ENCODE data around the gene IP6K3. TPM values are rescaled to one million over a fixed set of nuclear protein-coding genes. Genes with fewer than 3 reads are reported as not detected.

Gene IP6K3
- total and polyA plus RNA-seq, 2 donors (not counting 1 experiment from before 2014, with no cell fraction given): not detected

DNA sequence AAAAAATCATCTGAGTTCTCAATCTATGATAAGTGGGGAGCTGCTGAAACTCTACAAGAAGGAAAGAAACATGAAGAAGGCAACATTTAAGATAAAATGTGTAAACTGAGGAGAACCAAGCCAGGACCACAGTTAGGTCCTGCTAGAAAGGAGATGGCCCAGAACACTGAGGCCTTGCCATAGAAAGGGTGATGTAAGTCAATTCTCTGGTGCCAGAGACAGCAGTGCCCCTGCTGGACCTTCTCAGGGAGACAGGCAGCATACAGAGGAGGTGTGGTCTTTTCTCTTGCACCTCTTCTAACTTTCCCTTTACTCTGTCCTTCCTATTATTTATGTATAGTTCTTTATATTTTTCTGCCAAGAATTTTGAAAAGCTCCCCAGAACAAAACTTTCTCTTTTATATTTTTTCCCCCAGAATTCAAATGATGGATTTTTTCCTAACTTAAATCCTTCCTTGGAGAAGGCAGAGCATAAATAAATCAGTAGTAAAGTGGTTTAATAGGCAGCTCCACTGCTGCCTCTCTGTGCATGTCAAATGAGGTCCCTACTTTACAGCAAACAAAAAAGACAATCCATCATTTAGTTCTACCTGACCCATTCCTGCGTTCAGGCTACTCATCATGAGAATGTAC, 44.2 kb downstream of the IP6K3 start:
- peaks cover 34 to 38% of the 10 kb centered on the region in 2 donors for H3K4me1 ChIP-seq (ENCODE audit: control insufficient read depth in 2 of 2, insufficient read depth in 2 of 2, low read length in 2 of 2)
- CTCF ChIA-PET: interaction anchor here (0.9 to 6.7 kb wide), 7 partner anchors 9 to 141 kb away, joined by 3 to 213 read pairs (median 17); partner anchors contain the start of genes BAK1, IP6K3, ITPR3 and UQCC2
- ATAC-seq (ENCODE audit: low read depth) (peak; percentile 64), DNase-seq (no peak)
- H3K4me3 ChIP-seq (ENCODE audit: control extremely low read depth in 1 of 5, extremely low read depth in 1 of 5, insufficient read depth in 1 of 5, low read depth in 2 of 5, low read length in 4 of 5): no peak overlapping the region
- H3K27me3 Mint-ChIP-seq: no peaks in the 10 kb centered on the region
- no CpG with 5 or more reads among the region's 1 CpG for WGBS (ENCODE audit: insufficient coverage)
- H3K79me2 ChIP-seq (ENCODE audit: control insufficient read depth, insufficient read depth, low read length): peaks cover 21% of the 10 kb centered on the region
- no peaks in the 10 kb centered on the region for H4K20me1 ChIP-seq (ENCODE audit: control insufficient read depth, insufficient read depth, low read length, poor library complexity, severe bottlenecking)
- H3K4me3 Mint-ChIP-seq: no peak overlapping the region
- peaks cover 0 to under 1% of the 10 kb centered on the region in 2 experiments for H3K36me3 ChIP-seq (replicated peaks in 1 of 2; ENCODE audit: control extremely low read depth in 1 of 2, control insufficient read depth in 1 of 2, extremely low read depth in 1 of 2, insufficient read depth in 2 of 2, low read length in 1 of 2)
- POLR2A ChIA-PET: no interaction called here
- no peak overlapping the region for H3K27ac ChIP-seq (ENCODE audit: low read length in 2 of 2)
- no peak overlapping the region for H3K27ac Mint-ChIP-seq
- no peak for TF ChIP-seq EZH2 (IDR thresholded peaks at IDR 0.05; ENCODE audit: borderline replicate concordance, insufficient read depth, low read depth, low read length, poor library complexity, severe bottlenecking)
- TF ChIP-seq, protein P1, sequence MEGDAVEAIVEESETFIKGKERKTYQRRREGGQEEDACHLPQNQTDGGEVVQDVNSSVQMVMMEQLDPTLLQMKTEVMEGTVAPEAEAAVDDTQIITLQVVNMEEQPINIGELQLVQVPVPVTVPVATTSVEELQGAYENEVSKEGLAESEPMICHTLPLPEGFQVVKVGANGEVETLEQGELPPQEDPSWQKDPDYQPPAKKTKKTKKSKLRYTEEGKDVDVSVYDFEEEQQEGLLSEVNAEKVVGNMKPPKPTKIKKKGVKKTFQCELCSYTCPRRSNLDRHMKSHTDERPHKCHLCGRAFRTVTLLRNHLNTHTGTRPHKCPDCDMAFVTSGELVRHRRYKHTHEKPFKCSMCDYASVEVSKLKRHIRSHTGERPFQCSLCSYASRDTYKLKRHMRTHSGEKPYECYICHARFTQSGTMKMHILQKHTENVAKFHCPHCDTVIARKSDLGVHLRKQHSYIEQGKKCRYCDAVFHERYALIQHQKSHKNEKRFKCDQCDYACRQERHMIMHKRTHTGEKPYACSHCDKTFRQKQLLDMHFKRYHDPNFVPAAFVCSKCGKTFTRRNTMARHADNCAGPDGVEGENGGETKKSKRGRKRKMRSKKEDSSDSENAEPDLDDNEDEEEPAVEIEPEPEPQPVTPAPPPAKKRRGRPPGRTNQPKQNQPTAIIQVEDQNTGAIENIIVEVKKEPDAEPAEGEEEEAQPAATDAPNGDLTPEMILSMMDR (IDR thresholded peaks at IDR 0.05): peak; percentile 69
- H3K9ac ChIP-seq (ENCODE audit: low read length): no peak overlapping the region
- intact Hi-C loops (cut with micrococcal nuclease): loop anchor here (5.0 kb wide), 1 partner anchor 70 kb away; no protein-coding TSS in a partner anchor
- H3K4me1 Mint-ChIP-seq: peaks cover 47% of the 10 kb centered on the region
- H3K27me3 ChIP-seq (replicated peaks in 1 of 4; ENCODE audit: control extremely low read depth in 1 of 4, control insufficient read depth in 3 of 4, insufficient read depth in 4 of 4, low read length in 3 of 4): no peaks in the 10 kb centered on the region
- H2AFZ ChIP-seq (ENCODE audit: insufficient read depth, low read depth, low read length, poor library complexity, severe bottlenecking): no peak overlapping the region
- H3K9me3 Mint-ChIP-seq (ENCODE audit: insufficient read depth): no peaks in the 10 kb centered on the region
- no peaks in the 10 kb centered on the region for H3K9me3 ChIP-seq (ENCODE audit: control extremely low read depth in 1 of 3, control insufficient read depth in 2 of 3, insufficient read depth in 1 of 3, low read length in 2 of 3)
- H3K4me2 ChIP-seq (replicated peaks; ENCODE audit: low read depth, low read length, poor library complexity, severe bottlenecking): no peak overlapping the region
